ENCODE results near the gene MRPS22.

GRCh38 chr3:139300416-139300815, 43.4 kb upstream of the MRPS22 start:
- TF ChIP-seq, protein P1, sequence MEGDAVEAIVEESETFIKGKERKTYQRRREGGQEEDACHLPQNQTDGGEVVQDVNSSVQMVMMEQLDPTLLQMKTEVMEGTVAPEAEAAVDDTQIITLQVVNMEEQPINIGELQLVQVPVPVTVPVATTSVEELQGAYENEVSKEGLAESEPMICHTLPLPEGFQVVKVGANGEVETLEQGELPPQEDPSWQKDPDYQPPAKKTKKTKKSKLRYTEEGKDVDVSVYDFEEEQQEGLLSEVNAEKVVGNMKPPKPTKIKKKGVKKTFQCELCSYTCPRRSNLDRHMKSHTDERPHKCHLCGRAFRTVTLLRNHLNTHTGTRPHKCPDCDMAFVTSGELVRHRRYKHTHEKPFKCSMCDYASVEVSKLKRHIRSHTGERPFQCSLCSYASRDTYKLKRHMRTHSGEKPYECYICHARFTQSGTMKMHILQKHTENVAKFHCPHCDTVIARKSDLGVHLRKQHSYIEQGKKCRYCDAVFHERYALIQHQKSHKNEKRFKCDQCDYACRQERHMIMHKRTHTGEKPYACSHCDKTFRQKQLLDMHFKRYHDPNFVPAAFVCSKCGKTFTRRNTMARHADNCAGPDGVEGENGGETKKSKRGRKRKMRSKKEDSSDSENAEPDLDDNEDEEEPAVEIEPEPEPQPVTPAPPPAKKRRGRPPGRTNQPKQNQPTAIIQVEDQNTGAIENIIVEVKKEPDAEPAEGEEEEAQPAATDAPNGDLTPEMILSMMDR (IDR thresholded peaks at IDR 0.05): no peak
- TF ChIP-seq POLR2A (IDR thresholded peaks at IDR 0.05): no peak

Data from Peyer's patch (tissue), 4 donors.